Measurements from ENCODE around the gene CLUH. TPM values are rescaled to one million over a fixed set of nuclear protein-coding genes. Genes with fewer than 3 reads are reported as not detected.

The CLUH gene, protein sequence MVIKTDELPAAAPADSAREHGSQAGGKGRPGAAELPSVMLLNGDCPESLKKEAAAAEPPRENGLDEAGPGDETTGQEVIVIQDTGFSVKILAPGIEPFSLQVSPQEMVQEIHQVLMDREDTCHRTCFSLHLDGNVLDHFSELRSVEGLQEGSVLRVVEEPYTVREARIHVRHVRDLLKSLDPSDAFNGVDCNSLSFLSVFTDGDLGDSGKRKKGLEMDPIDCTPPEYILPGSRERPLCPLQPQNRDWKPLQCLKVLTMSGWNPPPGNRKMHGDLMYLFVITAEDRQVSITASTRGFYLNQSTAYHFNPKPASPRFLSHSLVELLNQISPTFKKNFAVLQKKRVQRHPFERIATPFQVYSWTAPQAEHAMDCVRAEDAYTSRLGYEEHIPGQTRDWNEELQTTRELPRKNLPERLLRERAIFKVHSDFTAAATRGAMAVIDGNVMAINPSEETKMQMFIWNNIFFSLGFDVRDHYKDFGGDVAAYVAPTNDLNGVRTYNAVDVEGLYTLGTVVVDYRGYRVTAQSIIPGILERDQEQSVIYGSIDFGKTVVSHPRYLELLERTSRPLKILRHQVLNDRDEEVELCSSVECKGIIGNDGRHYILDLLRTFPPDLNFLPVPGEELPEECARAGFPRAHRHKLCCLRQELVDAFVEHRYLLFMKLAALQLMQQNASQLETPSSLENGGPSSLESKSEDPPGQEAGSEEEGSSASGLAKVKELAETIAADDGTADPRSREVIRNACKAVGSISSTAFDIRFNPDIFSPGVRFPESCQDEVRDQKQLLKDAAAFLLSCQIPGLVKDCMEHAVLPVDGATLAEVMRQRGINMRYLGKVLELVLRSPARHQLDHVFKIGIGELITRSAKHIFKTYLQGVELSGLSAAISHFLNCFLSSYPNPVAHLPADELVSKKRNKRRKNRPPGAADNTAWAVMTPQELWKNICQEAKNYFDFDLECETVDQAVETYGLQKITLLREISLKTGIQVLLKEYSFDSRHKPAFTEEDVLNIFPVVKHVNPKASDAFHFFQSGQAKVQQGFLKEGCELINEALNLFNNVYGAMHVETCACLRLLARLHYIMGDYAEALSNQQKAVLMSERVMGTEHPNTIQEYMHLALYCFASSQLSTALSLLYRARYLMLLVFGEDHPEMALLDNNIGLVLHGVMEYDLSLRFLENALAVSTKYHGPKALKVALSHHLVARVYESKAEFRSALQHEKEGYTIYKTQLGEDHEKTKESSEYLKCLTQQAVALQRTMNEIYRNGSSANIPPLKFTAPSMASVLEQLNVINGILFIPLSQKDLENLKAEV (N-terminal part only)
- total RNA-seq: 41.3 and 41.9 TPM in 2 replicates

DNA sequence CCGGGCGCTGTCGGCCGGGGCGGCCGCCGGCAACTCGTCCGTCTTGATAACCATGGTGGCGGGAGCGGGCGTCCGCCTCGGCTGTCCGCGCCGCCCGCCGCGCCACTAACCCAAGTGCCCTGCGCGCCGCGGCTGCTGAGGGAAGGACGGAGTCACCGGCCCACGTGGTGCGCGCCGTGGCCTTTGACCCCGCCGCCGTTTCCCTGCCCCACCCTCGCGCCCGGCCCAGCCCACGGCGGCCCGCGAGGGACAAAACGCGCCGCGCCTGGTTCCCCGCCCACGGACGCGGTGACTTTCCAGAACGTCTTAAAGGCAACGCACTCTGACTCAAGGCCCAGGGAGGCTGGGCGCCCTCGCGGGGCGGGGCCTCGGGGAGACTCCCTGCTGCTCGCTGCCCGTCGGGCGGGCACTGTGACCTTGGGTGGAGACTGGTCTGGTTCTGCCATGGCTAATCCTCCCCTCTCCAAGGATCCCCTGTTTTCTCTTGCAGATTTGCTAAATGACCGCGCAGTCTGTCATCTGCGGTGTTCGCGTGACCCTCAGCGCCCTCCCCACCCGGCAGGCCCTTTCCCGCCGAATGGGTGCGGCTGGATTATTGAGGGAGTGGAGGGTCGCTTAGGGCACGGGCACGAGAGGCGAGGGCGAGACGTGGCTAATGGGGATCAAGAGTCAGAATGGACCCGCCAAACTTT is at the start of gene CLUH:
TSS of gene CLUH (minus strand) at position 157 of the 692 bp plus-strand sequence. CDS start at position 54, 103 bp downstream.
- peak within 1 kb of the TSS; percentile 80 for H3K4me3 ChIP-seq (ENCODE audit: low read depth, low read length)
- no peak for FAIRE-seq
- peaks cover 3% of the 10 kb centered on the region for H3K36me3 ChIP-seq (ENCODE audit: control insufficient read depth, insufficient read depth, low read length)
- H3K27me3 ChIP-seq (ENCODE audit: control insufficient read depth, insufficient read depth, low read length): no peaks in the 10 kb centered on the region
- no peak for TF ChIP-seq CTCF (IDR thresholded peaks at IDR 0.05; ENCODE audit: insufficient read depth, low read length, severe bottlenecking)
- peak; percentile 86 for DNase-seq (ENCODE audit: low read depth)

DNA sequence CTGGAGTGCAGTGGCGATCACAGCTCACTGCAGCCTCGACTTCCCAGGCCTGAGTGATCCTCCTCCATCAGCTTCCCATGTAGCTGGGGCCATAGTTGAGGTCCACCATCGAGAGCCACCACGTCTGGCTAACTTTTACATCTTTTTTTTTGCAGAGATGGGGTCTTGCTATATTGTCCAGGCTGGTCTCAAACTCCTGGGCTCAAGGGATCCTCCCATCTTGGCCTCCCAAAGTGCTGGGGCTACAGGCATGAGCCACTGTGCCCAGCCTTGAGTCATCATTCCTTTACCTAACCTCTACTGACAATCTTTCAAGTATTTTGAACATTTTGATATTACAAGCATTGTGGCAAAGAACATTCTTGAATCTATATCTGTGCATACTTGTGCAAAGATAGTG is 47.3 kb upstream of the CLUH start:
- Histone ChIP-seq H3K4me3 (ENCODE audit: low read depth, low read length) (no peak overlapping the region), H3K36me3 (ENCODE audit: control insufficient read depth, insufficient read depth, low read length) (no peaks in the 10 kb centered on the region), H3K27me3 (ENCODE audit: control insufficient read depth, insufficient read depth, low read length) (no peaks in the 10 kb centered on the region)
- FAIRE-seq (no peak), DNase-seq (ENCODE audit: low read depth) (no peak)
- no peak for TF ChIP-seq CTCF (IDR thresholded peaks at IDR 0.05; ENCODE audit: insufficient read depth, low read length, severe bottlenecking)

- Histone ChIP-seq H3K36me3 (ENCODE audit: control insufficient read depth, insufficient read depth, low read length) (no peaks in the 10 kb centered on the region), H3K27me3 (ENCODE audit: control insufficient read depth, insufficient read depth, low read length) (peaks cover 3% of the 10 kb centered on the region), H3K4me3 (ENCODE audit: low read depth, low read length) (peak overlapping the region; percentile 4)
- FAIRE-seq (no peak), DNase-seq (ENCODE audit: low read depth) (no peak)
- TF ChIP-seq CTCF (IDR thresholded peaks at IDR 0.05; ENCODE audit: insufficient read depth, low read length, severe bottlenecking): no peak
These were observed 44.5 kb upstream of the CLUH start for GRCh38 chr17:2755891-2756724.

GRCh38 chr17:2751491-2751890 is 39.9 kb upstream of the CLUH start:
- DNase-seq (ENCODE audit: low read depth) (no peak), FAIRE-seq (no peak)
- Histone ChIP-seq H3K36me3 (ENCODE audit: control insufficient read depth, insufficient read depth, low read length) (no peaks in the 10 kb centered on the region), H3K4me3 (ENCODE audit: low read depth, low read length) (no peak overlapping the region), H3K27me3 (ENCODE audit: control insufficient read depth, insufficient read depth, low read length) (peaks cover 15% of the 10 kb centered on the region)
- TF ChIP-seq CTCF (IDR thresholded peaks at IDR 0.05; ENCODE audit: insufficient read depth, low read length, severe bottlenecking): no peak

Measured in bronchial epithelial cell (primary cell).